Stimulated activated CD8-positive, alpha-beta memory T cell treated with anti-CD3 and anti-CD28 coated beads, Interleukin-15, amount 100 ng/mL, for 1 hour (primary cell): ENCODE data around the gene RHNO1.
"Not testable (repeated sequence)": the region's sequence is repeated elsewhere in the genome, so short reads cannot be mapped to it uniquely, and the experiment has no call there.

Experiments
- DNase-seq: peaks from one replicate; pipeline ENCODE4 v3.0.0-alpha.2; 2020; ENCODE audit warnings: low read depth

RHNO1 gene

DNA sequence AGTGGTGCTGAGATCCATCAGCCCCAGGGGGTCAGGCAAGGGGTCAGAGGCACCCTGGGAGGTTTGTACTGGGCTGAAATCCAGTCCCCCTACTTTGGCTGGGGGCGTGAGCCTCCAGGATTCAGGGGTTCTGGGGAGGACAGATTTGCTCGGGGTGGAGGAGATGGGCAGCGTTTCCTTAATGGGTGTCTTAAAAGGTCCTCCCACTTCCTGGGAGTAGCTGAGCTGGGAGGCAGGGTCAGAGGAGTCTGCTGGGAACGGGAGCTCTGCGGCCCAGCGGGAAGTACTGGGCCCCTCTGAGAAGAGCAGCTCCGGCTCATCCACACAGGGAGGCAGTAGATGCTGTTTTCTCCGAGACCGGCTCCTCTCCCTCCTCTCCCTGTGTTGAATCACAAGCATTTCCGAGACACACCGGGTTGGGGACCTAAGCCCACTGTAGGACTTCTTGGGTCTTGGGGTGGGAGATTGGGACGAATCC is 18.0 kb upstream of the RHNO1 start:
- DNase-seq: no peak

- DNase-seq: no peak
Measured at GRCh38 chr12:2860170-2860569, 16.9 kb upstream of the RHNO1 start.

DNA sequence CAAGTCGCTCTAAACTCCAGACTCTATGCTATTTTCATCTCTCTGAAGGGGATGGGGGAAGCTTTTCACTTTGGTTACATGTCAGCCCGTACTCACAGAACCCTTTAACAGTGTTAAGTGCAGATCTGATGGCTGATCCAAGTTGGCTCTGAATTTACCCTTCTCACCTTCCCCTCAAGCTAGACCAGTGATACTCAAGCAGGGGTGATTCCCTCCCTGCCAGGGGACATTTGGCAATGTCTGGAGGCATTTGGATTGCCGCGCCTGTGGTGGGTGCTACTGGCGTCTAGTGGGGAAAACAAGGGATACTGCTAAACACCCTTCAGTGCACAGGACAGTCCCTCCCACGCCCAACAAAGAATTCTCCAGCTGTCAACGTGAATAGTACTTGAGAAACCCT is 14.1 kb upstream of the RHNO1 start:
- DNase-seq: no peak

GRCh38 chr12:2863402-2863801 is 13.6 kb upstream of the RHNO1 start:
- not testable (repeated sequence) for DNase-seq

DNA sequence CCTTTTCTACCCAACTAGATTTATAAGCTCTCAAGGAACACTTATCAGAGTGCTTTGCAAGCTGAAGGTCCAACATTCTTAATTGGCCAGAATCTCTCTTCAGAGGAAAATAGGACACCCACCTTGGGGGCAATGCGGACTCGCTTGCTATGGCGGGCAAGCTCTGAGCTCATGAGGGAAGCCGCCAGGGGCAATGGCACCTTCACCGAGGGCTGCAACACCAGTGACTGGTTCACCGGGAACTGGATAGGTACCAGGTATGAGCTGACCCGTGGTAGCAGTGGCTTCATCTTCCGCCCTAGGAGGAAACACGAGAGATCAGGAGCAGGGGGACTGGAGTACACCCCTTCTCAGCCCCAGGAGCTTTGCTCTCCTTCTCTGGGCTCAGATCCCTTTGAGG is 12.8 kb upstream of the RHNO1 start:
- DNase-seq: no peak

- not testable (repeated sequence) for DNase-seq
Measured at GRCh38 chr12:2868986-2869632, 7.9 kb upstream of the RHNO1 start.

GRCh38 chr12:2876431-2877046 is 484 bp upstream of the RHNO1 start:
- DNase-seq: no peak

GRCh38 chr12:2877953-2878732 is 1.1 kb downstream of the RHNO1 start:
- DNase-seq: no peak

DNA sequence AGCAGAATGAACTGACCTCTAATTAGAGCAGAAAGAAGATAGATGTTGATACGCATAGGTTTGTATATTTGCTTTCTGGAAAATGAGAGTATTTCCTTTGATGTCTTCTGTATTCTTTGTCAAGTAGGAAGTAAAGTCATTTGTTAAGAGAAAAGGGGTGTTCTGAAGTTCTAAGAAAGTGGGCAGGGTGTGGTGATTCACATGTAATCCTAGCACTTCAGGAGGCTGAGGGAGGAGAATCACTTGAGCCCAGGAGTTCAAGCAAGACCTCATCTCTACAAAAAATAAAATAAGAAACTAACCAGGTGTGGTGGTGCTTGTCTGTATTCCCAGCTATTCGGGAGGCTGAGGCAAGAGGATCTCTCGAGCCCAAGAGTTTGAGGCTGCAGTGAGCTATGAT is 2.8 kb downstream of the RHNO1 start:
- no peak for DNase-seq

DNA sequence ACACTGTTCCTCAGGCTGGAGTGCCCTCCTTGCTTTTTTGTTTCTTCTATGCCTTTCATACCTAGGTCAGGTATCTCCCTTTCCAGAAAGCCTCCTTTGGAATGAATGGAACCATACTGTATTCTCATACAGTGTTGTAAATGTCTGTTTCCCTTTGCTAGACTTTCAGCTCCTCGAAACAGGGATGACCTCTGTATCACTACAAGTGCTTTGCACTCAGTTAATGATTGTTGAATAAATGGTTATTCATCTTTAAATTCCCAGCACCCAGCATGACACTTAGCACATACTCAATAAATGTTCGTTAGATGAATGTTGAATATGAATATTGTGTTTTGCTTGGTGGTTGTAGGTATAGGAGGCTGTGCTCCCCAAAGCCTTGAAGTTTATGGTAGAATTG is 7.8 kb downstream of the RHNO1 start:
- DNase-seq: no peak

GRCh38 chr12:2886768-2887450 is 9.9 kb downstream of the RHNO1 start:
- no peak for DNase-seq

- DNase-seq: no peak
Measured at GRCh38 chr12:2890001-2890387, 13.0 kb downstream of the RHNO1 start.

GRCh38 chr12:2890388-2891239 is 13.6 kb downstream of the RHNO1 start, which contains the start of gene TULP3:
Gene TULP3, plus strand, starts transcription at chr12:2890891. Its CDS starts 57 bp downstream, at chr12:2890948.
- DNase-seq: peak; percentile 97

- no peak for DNase-seq
Measured at GRCh38 chr12:2891240-2892053, 14.4 kb downstream of the RHNO1 start.

GRCh38 chr12:2892246-2892645 is 15.2 kb downstream of the RHNO1 start:
- no peak for DNase-seq

DNA sequence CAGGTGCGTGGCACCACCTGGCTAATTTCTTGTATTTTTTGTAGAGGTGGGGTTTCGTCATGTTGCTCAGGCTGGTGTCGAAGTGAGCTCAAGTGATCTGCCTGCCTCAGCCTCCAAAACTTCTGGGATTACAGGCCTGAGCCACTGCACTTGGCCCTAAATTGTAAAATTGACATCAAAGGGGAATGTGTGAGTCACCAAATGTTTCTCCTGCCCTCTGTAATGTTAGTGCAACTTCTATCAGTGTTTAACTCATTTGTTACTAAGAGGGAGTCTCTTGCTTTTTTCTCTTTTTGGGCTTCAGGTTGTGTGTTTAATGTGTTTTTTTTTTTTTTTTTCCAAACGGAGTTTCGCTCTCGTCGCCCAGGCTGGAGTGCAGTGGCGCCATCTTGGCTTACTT is 16.0 kb downstream of the RHNO1 start:
- DNase-seq: no peak

DNA sequence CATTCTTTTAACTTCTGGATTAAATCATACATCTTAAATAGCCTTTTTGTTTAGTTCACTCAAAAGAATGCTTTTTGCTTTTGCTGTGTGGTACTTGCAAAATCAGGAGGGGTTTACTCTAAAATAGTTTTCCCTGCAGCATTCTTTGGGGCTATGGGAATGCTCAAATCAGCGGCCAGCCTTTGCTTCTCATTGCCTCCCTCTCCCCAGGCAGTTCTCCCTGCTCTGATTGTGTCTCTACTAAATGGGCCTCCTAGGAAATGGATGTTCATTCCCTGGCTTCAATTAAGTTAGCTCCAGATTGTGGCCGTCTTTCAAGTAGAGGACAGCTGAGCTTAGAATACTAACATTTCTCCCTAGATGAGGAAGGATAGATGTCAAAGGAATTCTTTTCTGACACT is 18.0 kb downstream of the RHNO1 start:
- no peak for DNase-seq

DNA sequence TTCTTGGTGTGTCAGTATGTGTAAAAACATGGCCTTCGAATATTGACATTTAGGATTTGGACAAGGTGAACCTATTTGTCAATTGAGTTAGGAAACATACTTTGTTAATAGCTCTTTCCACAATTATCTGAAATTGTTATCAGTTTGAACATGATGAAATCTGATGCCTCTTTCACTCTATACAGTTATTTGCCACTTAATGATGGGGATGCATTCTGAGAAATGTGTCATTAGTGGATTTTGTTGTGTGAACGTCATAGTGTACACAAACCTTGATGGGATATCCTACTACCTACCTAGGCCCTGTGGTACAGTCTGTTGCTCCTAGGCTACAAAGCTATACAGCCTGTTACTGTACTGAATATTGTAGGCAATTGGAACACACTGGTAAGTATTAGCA is 18.5 kb downstream of the RHNO1 start:
- DNase-seq: no peak

- no peak for DNase-seq
Measured at GRCh38 chr12:2897418-2897817, 20.4 kb downstream of the RHNO1 start.

- no peak for DNase-seq
Measured at GRCh38 chr12:2900642-2901041, 23.6 kb downstream of the RHNO1 start.
